C4-2B (cell line): Measurements from ENCODE around the gene SUFU.

Experiments
- H3K27ac ChIP-seq: fragments of 450-650 bp; 2 replicates; pipeline ENCODE4 v1.5.1; 2017
- ZFX ChIP-seq: fragments of 450-650 bp; IDR thresholded peaks from 2 replicates; pipeline ENCODE4 v1.6.1; 2017
- TF ChIP-seq, protein P1 (sequence below): fragments of 450-650 bp; conservative IDR thresholded peaks from 2 replicates; pipeline ENCODE4 v1.5.1; 2017; ENCODE audit warnings: mild to moderate bottlenecking

The SUFU gene

DNA sequence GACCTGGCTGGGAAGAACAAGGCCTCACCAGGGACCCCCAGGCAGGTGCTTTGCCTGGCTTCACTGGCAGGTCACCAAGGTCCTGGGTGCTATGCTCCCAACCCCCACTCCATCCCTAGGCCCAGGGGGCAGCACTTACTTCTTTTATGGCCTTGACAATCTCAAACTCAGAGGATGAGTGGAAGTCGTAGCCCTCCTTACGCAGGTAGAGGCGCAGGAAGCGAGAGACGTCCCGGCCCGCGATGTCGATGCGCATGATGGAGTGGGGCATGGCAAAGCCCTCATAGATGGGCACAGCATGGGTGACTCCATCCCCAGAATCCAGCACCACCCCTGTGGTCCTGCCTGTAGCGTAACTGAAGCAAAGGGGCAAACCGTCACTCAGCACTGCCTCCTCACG, 19.8 kb upstream of the SUFU start:
- no peak overlapping the region for H3K27ac ChIP-seq
- TF ChIP-seq, protein P1, sequence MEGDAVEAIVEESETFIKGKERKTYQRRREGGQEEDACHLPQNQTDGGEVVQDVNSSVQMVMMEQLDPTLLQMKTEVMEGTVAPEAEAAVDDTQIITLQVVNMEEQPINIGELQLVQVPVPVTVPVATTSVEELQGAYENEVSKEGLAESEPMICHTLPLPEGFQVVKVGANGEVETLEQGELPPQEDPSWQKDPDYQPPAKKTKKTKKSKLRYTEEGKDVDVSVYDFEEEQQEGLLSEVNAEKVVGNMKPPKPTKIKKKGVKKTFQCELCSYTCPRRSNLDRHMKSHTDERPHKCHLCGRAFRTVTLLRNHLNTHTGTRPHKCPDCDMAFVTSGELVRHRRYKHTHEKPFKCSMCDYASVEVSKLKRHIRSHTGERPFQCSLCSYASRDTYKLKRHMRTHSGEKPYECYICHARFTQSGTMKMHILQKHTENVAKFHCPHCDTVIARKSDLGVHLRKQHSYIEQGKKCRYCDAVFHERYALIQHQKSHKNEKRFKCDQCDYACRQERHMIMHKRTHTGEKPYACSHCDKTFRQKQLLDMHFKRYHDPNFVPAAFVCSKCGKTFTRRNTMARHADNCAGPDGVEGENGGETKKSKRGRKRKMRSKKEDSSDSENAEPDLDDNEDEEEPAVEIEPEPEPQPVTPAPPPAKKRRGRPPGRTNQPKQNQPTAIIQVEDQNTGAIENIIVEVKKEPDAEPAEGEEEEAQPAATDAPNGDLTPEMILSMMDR, result no peak
- TF ChIP-seq ZFX, result no peak

GRCh38 chr10:102485093-102485784, 18.5 kb upstream of the SUFU start:
- TF ChIP-seq, protein P1, result no peak
- no peak for TF ChIP-seq ZFX
- H3K27ac ChIP-seq, result no peak overlapping the region

GRCh38 chr10:102491136-102491535, 12.6 kb upstream of the SUFU start:
- no peak for TF ChIP-seq ZFX
- TF ChIP-seq, protein P1, result no peak
- no peak overlapping the region for H3K27ac ChIP-seq

DNA sequence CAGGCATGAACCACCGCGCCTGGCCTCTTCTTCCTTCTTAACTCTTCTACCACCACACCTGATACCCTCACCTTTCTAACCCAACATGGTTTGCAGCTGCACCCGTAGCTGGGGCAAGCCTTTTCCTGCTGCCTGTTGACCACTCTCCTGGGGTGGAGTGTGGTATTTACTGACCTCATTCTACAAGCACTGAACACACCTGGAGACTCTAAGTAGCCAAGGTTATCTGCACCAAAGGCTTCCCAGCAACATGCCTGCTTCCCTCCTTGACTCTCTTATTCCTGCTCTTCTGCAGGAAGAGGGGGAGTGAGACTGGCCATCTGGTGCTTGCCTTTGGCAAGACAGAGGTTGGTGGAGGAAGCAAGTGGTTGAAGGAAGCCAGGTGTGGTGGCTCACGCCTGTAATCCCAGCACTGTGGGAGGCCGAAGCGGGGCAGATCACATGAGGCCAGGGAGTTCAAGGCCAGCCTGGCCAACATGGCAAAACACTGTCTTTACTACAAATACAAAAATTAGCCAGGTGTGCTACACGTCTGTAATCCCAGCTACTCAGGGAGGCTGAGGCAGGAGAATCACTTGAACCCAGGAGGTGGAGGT, 11.3 kb upstream of the SUFU start:
- TF ChIP-seq, protein P1, result no peak
- TF ChIP-seq ZFX, result no peak
- no peak overlapping the region for H3K27ac ChIP-seq

GRCh38 chr10:102492983-102493382, 10.8 kb upstream of the SUFU start:
- no peak overlapping the region for H3K27ac ChIP-seq
- no peak for TF ChIP-seq ZFX
- TF ChIP-seq, protein P1, result no peak

- no peak for TF ChIP-seq ZFX
- TF ChIP-seq, protein P1, result no peak
- no peak overlapping the region for H3K27ac ChIP-seq
Measured at GRCh38 chr10:102493771-102494170, 10.0 kb upstream of the SUFU start.

DNA sequence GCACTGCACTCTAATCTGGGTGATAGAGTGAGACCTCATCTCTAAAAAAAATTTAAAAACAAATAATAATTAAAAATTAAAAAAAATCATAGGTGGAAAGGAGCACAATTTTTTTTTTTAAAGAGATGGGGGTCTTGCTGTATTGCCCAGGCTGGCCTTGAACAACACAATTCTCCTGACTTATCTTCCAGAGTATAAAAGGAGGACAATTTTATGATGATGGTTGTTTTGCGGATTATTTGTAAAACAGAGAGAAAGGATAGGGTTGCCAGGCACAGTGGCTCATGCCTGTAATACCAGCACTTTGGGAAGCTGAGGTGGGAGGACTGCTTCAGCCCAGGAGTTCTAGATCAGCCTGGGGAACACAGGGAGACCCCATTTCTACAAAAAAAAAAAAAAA, 6.2 kb upstream of the SUFU start:
- H3K27ac ChIP-seq, result no peak overlapping the region

More for the DNA sequence above, 6.2 kb upstream of the SUFU start:
- TF ChIP-seq ZFX, result no peak
- TF ChIP-seq, protein P1, result no peak
